Measurements from ENCODE around the gene PHF1. TPM values are rescaled to one million over a fixed set of nuclear protein-coding genes. Genes with fewer than 3 reads are reported as not detected.
A peak's percentile ranks its signal among the peaks of the same experiment; 100 is the strongest.

The PHF1 gene
- total and polyA plus RNA-seq, 9 donors: 80.7 to 182 (median 123) TPM

DNA sequence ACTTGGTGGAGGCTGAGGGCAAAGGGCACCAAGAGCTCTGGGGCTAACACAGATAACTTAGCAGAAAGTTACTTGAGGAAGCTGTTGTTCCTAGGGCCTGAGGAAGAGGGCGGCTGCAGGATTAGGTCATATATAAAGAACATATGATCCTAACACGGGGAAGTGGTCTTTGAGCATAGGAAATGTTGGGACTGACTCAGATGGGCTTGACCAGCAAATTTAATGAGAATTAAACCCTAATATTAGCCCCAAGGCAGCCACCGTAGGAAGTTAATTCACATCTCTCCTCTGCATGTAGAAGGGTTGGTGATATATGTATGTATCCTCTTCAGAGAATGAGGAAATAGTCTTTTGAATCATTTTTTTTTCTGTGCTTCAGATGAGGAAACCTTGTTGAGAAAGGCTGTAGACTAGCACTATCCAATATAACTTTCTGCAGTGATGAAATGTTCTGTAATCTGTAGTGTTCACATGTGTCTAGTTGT lies 34.3 kb downstream of the PHF1 start:
- intact Hi-C loops (cut with DNase I): no loop called here
- 62 to 85% (median 83%) methylated on average over 3 of the region's 3 CpGs for WGBS, 3 donors
- Histone ChIP-seq H3K27ac (no peak overlapping the region), H3K9me3 (no peaks in the 10 kb centered on the region), H3K4me3 (no peak overlapping the region), H3K4me1 (ENCODE audit: insufficient read depth) (no peaks in the 10 kb centered on the region), H3K36me3 (no peaks in the 10 kb centered on the region), H3K27me3 (no peaks in the 10 kb centered on the region)
- TF ChIP-seq CTCF (IDR thresholded peaks at IDR 0.05): no peak
- DNase-seq: no peak

GRCh38 chr6:33446356-33446755 lies 35.5 kb downstream of the PHF1 start:
- no peak for DNase-seq
- intact Hi-C loops (cut with DNase I): no loop called here
- WGBS, 3 donors: 89 to 91% (median 89%) methylated on average over 10 of the region's 10 CpGs
- no peaks in the 10 kb centered on the region for H3K9me3 ChIP-seq
- H3K27me3 ChIP-seq: no peaks in the 10 kb centered on the region
- H3K4me1 ChIP-seq (ENCODE audit: insufficient read depth): no peaks in the 10 kb centered on the region
- no peak overlapping the region for H3K27ac ChIP-seq
- H3K4me3 ChIP-seq: no peak overlapping the region
- TF ChIP-seq POLR2A (IDR thresholded peaks at IDR 0.05) (no peak), EP300 (IDR thresholded peaks at IDR 0.05) (no peak), CTCF (IDR thresholded peaks at IDR 0.05) (no peak)
- no peaks in the 10 kb centered on the region for H3K36me3 ChIP-seq

DNA sequence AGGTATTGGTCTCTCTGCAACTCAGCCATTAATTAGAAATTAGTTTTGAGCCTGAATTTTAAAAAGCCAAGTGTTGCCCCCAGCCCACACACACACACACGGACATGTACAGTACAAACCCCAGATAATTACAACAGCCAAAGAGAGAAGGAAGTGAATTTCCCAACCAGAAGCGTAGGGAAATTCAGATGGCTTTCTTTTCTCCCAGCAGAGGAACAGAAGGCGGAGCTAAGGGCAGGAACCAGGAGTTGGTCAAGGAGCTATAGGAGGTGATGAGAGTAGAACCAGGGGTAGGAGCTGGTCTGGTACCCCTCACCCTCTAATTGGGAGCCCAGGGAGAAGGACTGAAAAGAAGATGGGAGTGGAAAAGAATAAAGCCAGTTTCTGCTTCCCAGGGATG lies 39.6 kb downstream of the PHF1 start:
- Histone ChIP-seq H3K4me1 (ENCODE audit: insufficient read depth) (peaks cover 6% of the 10 kb centered on the region), H3K27ac (no peak overlapping the region), H3K27me3 (no peaks in the 10 kb centered on the region), H3K36me3 (no peaks in the 10 kb centered on the region), H3K4me3 (no peak overlapping the region), H3K9me3 (no peaks in the 10 kb centered on the region)
- WGBS, 3 donors: 65 to 76% (median 69%) methylated on average over 3 of the region's 3 CpGs
- no peak for DNase-seq
- intact Hi-C loops (cut with DNase I): loop anchor here in 1 of 4 donors (10.0 kb wide), 1 partner anchor 114 kb away; no protein-coding TSS in a partner anchor
- TF ChIP-seq EP300 (IDR thresholded peaks at IDR 0.05) (no peak), POLR2A (IDR thresholded peaks at IDR 0.05) (no peak), CTCF (IDR thresholded peaks at IDR 0.05) (no peak)

- H3K4me1 ChIP-seq (ENCODE audit: insufficient read depth): peaks cover 6% of the 10 kb centered on the region
- no peak overlapping the region for H3K27ac ChIP-seq
- WGBS, 3 donors: 80 to 87% (median 81%) methylated on average over 15 of the region's 15 CpGs
- peak in 1 of 5 donors; percentile 24 for DNase-seq
- H3K36me3 ChIP-seq: no peaks in the 10 kb centered on the region
- intact Hi-C loops (cut with DNase I): loop anchor here in 1 of 4 donors (10.0 kb wide), 1 partner anchor 113 kb away; no protein-coding TSS in a partner anchor
- H3K27me3 ChIP-seq: no peaks in the 10 kb centered on the region
- TF ChIP-seq EP300 (IDR thresholded peaks at IDR 0.05): no peak
- H3K9me3 ChIP-seq: no peaks in the 10 kb centered on the region
- H3K4me3 ChIP-seq: no peak overlapping the region
These were observed 40.8 kb downstream of the PHF1 start for GRCh38 chr6:33451606-33452005.

DNA sequence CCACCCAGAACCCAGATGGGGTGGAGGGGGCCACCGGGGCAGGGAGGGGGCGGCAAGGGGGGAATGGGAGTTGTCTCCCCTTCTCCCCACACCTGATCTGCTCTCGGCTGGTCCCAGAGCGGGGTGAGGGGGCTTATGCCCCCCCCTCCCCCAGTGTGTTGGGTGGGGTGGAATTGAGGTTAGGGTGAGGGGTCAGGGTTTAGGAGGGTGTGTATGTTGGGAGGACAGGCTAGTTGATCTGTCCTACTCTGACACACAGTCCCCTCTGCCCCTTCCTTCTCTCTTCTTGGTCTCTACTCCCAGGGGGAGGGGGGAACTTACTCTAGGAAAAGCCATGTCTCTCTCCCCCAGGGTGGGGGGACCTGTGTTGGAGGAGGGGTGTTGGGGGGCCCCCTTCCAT lies 41.7 kb downstream of the PHF1 start:
- intact Hi-C loops (cut with DNase I): loop anchor here in 1 of 4 donors (10.0 kb wide), 1 partner anchor 112 kb away; no protein-coding TSS in a partner anchor
- no peaks in the 10 kb centered on the region for H3K36me3 ChIP-seq
- no peak overlapping the region for H3K27ac ChIP-seq
- DNase-seq: no peak
- no peak overlapping the region for H3K4me3 ChIP-seq
- 67 to 85% (median 79%) methylated on average over 4 of the region's 4 CpGs for WGBS, 3 donors
- TF ChIP-seq POLR2A (IDR thresholded peaks at IDR 0.05) (no peak), CTCF (IDR thresholded peaks at IDR 0.05) (no peak)
- peaks cover 6% of the 10 kb centered on the region for H3K4me1 ChIP-seq (ENCODE audit: insufficient read depth)
- H3K9me3 ChIP-seq: no peaks in the 10 kb centered on the region
- H3K27me3 ChIP-seq: no peaks in the 10 kb centered on the region
